ENCODE measurements around the gene ADAMTSL3.

Gene ADAMTSL3

DNA sequence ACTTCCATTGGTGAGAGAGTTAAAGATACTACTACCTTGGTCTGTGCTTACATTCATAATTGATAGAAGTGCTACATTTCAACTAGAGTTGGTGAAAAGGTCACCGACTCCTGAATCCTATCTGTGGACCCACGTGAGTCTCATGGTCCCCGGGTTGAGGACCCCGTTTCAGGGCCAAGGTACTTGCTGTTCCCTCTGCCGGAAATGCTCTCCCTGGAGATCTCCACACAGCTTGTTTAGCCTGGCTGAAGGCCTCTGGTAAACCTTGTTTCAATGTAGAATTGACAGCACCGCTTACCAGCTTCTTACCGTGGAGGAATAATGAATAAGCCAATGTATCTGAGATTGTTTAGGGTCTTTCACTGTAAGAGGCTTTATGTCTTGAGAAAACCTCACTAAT lies 355.7 kb downstream of the ADAMTSL3 start:
- Histone ChIP-seq H3K9me2 (replicated peaks; ENCODE audit: low read depth, low read length) (no peaks in the 10 kb centered on the region), H3K4me2 (ENCODE audit: low read depth, low read length, poor library complexity, severe bottlenecking) (no peak overlapping the region), H3K36me3 (ENCODE audit: insufficient read depth, low read length) (no peaks in the 10 kb centered on the region), H3K9me3 (ENCODE audit: insufficient read depth, low read depth, low read length) (no peaks in the 10 kb centered on the region), H3K9ac (ENCODE audit: low read depth, low read length, poor library complexity, severe bottlenecking) (no peak overlapping the region), H3K4me3 (ENCODE audit: low read length, poor library complexity, severe bottlenecking) (no peak overlapping the region), H3K4me1 (ENCODE audit: insufficient read depth, low read length, poor library complexity, severe bottlenecking) (no peaks in the 10 kb centered on the region), H2AFZ (ENCODE audit: low read length) (no peak overlapping the region), H3K79me2 (ENCODE audit: insufficient read depth, low read length) (no peaks in the 10 kb centered on the region), H4K20me1 (ENCODE audit: insufficient read depth, low read length, poor library complexity, severe bottlenecking) (no peaks in the 10 kb centered on the region), H3K27me3 (ENCODE audit: insufficient read depth, low read length, poor library complexity, severe bottlenecking) (no peaks in the 10 kb centered on the region), H3F3A (ENCODE audit: low read depth) (no peaks in the 10 kb centered on the region)
- no peak for TF ChIP-seq EZH2phosphoT487 (IDR thresholded peaks at IDR 0.05; ENCODE audit: borderline replicate concordance)
- TF ChIP-seq, protein P1, sequence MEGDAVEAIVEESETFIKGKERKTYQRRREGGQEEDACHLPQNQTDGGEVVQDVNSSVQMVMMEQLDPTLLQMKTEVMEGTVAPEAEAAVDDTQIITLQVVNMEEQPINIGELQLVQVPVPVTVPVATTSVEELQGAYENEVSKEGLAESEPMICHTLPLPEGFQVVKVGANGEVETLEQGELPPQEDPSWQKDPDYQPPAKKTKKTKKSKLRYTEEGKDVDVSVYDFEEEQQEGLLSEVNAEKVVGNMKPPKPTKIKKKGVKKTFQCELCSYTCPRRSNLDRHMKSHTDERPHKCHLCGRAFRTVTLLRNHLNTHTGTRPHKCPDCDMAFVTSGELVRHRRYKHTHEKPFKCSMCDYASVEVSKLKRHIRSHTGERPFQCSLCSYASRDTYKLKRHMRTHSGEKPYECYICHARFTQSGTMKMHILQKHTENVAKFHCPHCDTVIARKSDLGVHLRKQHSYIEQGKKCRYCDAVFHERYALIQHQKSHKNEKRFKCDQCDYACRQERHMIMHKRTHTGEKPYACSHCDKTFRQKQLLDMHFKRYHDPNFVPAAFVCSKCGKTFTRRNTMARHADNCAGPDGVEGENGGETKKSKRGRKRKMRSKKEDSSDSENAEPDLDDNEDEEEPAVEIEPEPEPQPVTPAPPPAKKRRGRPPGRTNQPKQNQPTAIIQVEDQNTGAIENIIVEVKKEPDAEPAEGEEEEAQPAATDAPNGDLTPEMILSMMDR (conservative IDR thresholded peaks at IDR 0.05; ENCODE audit: low read length): no peak

DNA sequence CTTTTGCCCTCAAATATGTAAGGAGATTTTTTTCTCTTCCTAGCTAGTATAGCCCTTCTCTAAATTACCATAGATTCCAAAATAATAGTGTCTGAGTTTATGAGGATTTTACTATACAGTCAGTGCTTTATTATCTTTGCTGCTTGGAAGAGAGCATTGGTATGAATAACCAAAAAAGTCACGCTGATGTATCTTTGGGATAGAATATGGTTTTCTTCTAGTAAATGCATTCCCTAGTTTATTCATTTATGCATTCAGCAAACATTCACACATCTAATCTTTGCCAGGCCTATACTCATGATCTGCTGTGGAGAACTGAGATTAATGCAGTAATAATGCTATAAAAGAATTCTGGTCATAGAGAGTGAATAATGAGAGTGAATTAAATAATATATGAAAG lies 356.3 kb downstream of the ADAMTSL3 start:
- Histone ChIP-seq H3K9me2 (replicated peaks; ENCODE audit: low read depth, low read length) (no peaks in the 10 kb centered on the region), H4K20me1 (ENCODE audit: insufficient read depth, low read length, poor library complexity, severe bottlenecking) (no peaks in the 10 kb centered on the region), H3K9ac (ENCODE audit: low read depth, low read length, poor library complexity, severe bottlenecking) (no peak overlapping the region), H3K4me1 (ENCODE audit: insufficient read depth, low read length, poor library complexity, severe bottlenecking) (no peaks in the 10 kb centered on the region), H3K79me2 (ENCODE audit: insufficient read depth, low read length) (no peaks in the 10 kb centered on the region), H3K27me3 (ENCODE audit: insufficient read depth, low read length, poor library complexity, severe bottlenecking) (no peaks in the 10 kb centered on the region), H3F3A (ENCODE audit: low read depth) (no peaks in the 10 kb centered on the region), H3K4me3 (ENCODE audit: low read length, poor library complexity, severe bottlenecking) (no peak overlapping the region), H3K4me2 (ENCODE audit: low read depth, low read length, poor library complexity, severe bottlenecking) (no peak overlapping the region), H3K9me3 (ENCODE audit: insufficient read depth, low read depth, low read length) (no peaks in the 10 kb centered on the region), H3K36me3 (ENCODE audit: insufficient read depth, low read length) (no peaks in the 10 kb centered on the region), H2AFZ (ENCODE audit: low read length) (no peak overlapping the region)
- TF ChIP-seq, protein P1 (conservative IDR thresholded peaks at IDR 0.05; ENCODE audit: low read length): no peak
- TF ChIP-seq EZH2phosphoT487 (IDR thresholded peaks at IDR 0.05; ENCODE audit: borderline replicate concordance): no peak

DNA sequence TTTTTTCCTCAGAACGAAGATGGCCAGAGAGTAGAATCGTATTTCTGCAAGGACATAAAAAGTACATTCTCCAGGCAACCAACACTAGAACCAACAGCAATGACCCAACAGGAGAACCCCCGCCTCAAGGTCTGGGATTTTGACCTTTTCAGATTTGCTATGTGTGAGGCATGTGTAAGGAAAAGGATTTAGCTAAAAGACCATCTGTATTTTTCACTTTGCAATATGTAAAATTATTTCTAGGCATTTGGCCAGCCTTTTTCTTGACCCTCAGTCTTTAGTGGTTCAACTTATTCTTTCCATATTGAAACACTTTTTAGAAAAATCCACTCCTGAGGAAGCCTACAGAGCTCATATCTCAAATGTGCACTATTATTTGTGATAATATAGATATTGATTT lies 362.4 kb downstream of the ADAMTSL3 start:
- Histone ChIP-seq H3K4me3 (ENCODE audit: low read length, poor library complexity, severe bottlenecking) (no peak overlapping the region), H3K79me2 (ENCODE audit: insufficient read depth, low read length) (no peaks in the 10 kb centered on the region), H3F3A (ENCODE audit: low read depth) (no peaks in the 10 kb centered on the region), H2AFZ (ENCODE audit: low read length) (no peak overlapping the region), H4K20me1 (ENCODE audit: insufficient read depth, low read length, poor library complexity, severe bottlenecking) (no peaks in the 10 kb centered on the region), H3K9me2 (replicated peaks; ENCODE audit: low read depth, low read length) (0 out of 2 replicates have a peak, but pooled peaks cover 5% of the 10 kb centered on the region), H3K36me3 (ENCODE audit: insufficient read depth, low read length) (no peaks in the 10 kb centered on the region), H3K9me3 (ENCODE audit: insufficient read depth, low read depth, low read length) (no peaks in the 10 kb centered on the region), H3K4me2 (ENCODE audit: low read depth, low read length, poor library complexity, severe bottlenecking) (no peak overlapping the region), H3K4me1 (ENCODE audit: insufficient read depth, low read length, poor library complexity, severe bottlenecking) (no peaks in the 10 kb centered on the region), H3K27me3 (ENCODE audit: insufficient read depth, low read length, poor library complexity, severe bottlenecking) (no peaks in the 10 kb centered on the region), H3K9ac (ENCODE audit: low read depth, low read length, poor library complexity, severe bottlenecking) (no peak overlapping the region)
- TF ChIP-seq, protein P1 (conservative IDR thresholded peaks at IDR 0.05; ENCODE audit: low read length): no peak
- no peak for TF ChIP-seq EZH2phosphoT487 (IDR thresholded peaks at IDR 0.05; ENCODE audit: borderline replicate concordance)
